HG03045 (cell line): ENCODE results near the gene RNF157.
"Not testable (repeated sequence)": the region's sequence is repeated elsewhere in the genome, so short reads cannot be mapped to it uniquely, and the experiment has no call there.

Experiments
- ATAC-seq: cut with Tn5 transposase; IDR thresholded peaks from one replicate; pipeline ENCODE4 v1.9.1; 2021; ENCODE audit warnings: mild to moderate bottlenecking, moderate library complexity; ENCODE audit not compliant: unreplicated experiment

Gene RNF157

GRCh38 chr17:76195281-76196096, 44.8 kb downstream of the RNF157 start:
- ATAC-seq, result no peak

DNA sequence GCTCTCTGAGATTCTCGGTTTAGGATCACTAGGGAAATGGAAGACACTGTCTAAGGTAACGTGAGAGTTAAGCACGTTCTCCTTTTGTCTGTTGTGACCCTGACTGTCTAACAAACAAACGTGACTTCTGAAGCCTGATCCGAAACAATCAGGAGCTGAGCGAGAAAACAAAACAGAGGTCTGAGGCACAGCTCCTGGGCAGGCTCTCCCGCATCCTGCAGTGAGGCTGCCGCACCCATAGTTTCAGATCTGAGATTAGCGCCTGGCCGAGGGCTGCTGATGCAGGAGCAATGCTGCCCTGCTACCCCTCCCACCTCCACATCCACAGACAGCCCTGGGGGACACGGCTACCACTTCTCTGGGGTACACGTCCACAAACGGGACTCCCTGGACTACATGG, 46.7 kb downstream of the RNF157 start:
- ATAC-seq, result no peak

- peak; percentile 44 for ATAC-seq
Measured at GRCh38 chr17:76191896-76192295, 48.4 kb downstream of the RNF157 start.

DNA sequence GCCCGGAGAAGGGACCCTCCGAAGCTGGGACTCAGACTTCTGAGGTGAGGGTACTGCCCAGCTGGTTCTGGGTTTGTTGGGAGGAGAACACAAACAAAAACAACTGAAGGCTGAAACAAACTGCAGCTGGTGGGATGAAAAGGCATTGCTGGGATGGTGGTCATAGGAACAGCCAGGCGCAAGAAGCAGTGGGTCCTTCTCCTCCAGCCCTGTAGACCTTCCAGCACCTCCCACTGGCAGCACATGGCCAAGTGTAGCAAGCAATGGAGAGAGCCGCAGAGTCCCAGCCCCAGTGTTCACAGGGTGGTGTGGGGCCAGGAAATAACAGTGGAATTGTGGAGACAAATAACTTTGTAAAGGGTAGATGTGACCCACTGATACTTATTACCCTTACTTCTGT, 50.6 kb downstream of the RNF157 start:
- ATAC-seq, result no peak

- ATAC-seq, result no peak
Measured at GRCh38 chr17:76189247-76189646, 51.0 kb downstream of the RNF157 start.

DNA sequence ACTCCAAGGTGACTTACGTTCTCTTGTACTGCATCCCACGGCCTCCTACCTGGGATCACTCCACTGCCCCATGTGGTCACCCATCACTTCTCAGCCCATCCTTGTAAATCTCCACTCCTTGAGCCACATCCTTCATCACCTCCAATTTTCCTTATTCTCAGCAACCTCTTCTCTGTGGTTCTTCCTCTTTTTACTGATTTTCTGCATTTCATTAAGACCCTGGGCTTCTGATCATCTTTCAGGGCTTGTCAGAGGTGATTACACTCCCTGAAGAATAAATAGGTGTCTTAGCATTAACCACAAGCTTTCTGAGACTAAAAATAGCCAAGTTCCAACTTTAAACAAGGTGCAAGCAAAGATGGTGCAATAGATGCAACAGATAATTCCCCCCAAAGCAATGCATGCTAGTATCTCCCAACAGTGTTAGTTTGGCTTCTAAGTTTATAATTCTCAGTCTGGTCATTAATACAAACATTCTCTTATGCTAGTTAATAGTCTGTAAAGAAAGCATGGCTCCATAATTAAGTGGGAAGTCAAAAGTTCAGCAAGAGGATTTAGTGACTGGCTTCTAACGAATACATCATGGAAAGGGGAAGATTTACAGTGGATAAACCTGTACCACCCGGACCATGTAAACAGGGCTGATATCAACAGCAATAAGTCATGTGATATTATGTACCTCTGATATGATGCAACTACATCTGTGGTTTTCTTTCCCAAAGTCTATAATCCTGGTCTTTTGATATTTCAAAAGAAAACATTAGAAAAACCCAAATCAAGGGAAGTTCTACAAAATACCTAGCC, 51.9 kb downstream of the RNF157 start:
- no peak for ATAC-seq

- ATAC-seq, result not testable (repeated sequence)
Measured at GRCh38 chr17:76186774-76187173, 53.5 kb downstream of the RNF157 start.

DNA sequence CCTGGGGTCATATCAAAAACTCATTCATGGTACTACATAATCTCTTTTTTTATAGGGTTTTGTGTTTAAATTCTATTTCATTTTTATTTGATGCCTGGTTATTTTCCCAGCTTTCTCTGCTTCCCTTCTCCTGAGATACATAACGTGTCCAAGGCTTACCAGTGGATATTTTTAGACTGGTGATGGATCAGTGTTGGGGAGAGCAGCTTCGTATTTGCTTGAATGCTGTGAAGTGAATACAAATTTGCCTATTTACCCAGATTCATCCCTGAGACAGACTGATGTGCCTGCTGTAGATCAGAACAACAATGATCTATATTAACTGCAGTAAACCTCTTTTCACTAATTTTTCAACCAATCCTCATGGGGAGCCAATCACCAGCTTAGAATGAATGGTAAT, 56.0 kb downstream of the RNF157 start:
- ATAC-seq, result no peak

DNA sequence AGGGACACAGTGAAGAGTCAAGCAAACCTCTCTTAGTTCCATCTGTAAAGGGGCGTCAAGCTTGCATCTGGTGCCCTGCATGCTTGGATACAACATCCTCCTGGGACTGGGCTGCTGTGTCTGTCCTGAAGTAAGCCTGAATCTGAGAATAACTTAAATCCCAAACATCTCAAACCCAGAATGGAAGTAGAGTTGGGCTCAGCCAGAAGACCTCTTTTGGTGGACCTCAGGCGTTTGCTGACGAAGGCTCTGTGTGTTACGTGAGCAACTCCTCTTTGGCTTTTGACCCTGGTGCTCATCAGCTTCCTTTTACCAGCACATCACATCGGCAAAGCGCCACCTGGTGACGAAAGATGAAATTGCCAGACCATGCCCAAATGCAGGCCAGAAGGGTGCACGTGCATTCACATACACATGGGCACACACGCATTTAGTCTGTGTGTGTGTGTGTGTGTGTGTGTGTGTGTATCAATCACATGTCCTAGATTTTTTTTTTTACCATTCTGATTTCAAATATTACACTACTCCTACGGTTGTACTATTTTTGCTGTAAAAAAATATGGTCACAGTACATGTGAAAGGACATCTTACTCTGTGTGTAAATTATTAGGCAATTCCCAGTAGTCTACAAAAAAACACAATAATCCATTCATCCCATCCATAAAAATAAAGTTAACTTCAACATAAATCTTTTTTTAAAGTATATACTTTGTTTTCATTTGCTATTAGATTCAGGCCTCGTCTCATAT, 58.1 kb downstream of the RNF157 start:
- ATAC-seq, result peak; percentile 58

GRCh38 chr17:76179496-76180467, 60.5 kb downstream of the RNF157 start:
- ATAC-seq, result no peak

DNA sequence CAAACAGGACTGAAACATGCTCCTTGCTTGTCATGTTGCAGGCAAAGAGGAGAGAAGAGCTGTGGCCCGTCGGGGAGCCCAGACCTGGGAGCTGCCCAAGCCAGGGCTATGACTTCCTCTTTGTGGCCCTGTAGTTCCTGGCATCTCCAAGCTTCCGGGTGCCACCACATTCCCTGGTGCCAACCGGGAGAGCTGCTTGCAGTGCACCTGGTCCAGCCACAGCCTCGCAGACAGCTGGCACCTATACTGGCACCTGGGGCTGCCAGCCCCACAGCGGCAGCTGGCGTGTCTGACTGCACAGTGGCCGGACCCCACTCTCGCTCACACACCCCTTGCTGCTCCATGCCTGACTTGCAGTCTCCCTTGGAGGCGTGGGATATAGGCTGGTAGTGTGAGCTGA, 62.2 kb downstream of the RNF157 start:
- ATAC-seq, result no peak

GRCh38 chr17:76176701-76177574, 63.4 kb downstream of the RNF157 start:
- no peak for ATAC-seq

DNA sequence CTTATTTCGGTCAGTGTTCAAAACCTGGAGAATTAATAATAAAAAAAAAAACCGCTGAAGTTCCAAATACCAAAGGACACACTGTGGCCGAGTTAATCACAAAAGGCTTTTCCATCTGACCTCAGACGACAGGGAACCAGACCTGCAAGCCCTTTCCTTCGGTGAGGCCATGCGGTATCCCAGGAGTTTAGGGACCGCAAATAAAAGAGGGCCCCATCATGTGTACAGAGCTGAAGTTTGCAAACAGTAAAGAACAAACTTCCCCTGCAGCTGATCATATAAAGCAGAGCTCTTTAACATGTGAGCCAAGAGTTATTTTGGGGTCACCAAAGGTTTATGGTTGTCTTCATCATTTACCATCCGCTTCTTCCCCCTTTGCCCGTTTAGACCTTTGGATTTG, 66.3 kb downstream of the RNF157 start:
- ATAC-seq, result no peak

GRCh38 chr17:76173474-76173873, 66.8 kb downstream of the RNF157 start:
- ATAC-seq, result no peak

- no peak for ATAC-seq
Measured at GRCh38 chr17:76171706-76172105, 68.6 kb downstream of the RNF157 start.

- no peak for ATAC-seq
Measured at GRCh38 chr17:76170114-76170513, 70.2 kb downstream of the RNF157 start.

- no peak for ATAC-seq
Measured at GRCh38 chr17:76166906-76167305, 73.4 kb downstream of the RNF157 start.

DNA sequence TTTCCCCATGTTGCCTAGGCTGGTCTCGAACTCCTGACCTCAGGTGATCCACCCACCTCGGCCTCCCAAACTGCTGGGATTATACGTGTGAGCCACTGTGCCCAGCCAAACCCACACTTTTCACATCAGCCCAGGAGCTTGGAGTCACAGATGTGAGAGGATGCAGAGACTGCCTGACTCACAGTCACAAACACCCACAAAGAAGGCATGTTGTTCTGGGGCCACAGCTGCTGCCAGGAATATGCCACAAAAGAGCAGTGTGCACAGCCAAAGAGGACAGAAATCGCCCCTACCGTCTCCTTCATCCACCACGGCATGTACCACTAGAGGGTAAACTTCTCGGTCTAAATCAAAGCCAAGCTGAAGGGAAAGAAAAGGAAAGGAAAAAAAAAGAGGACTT, 74.1 kb downstream of the RNF157 start:
- ATAC-seq, result no peak

- ATAC-seq, result no peak
Measured at GRCh38 chr17:76164331-76164730, 76.0 kb downstream of the RNF157 start.
